ENCODE results near the gene GIMAP4. TPM values are rescaled to one million over a fixed set of nuclear protein-coding genes. Genes with fewer than 3 reads are reported as not detected.

GIMAP4 gene
- total RNA-seq, 2 donors from 2014 or later, result 8.2 to 13.0 TPM

DNA sequence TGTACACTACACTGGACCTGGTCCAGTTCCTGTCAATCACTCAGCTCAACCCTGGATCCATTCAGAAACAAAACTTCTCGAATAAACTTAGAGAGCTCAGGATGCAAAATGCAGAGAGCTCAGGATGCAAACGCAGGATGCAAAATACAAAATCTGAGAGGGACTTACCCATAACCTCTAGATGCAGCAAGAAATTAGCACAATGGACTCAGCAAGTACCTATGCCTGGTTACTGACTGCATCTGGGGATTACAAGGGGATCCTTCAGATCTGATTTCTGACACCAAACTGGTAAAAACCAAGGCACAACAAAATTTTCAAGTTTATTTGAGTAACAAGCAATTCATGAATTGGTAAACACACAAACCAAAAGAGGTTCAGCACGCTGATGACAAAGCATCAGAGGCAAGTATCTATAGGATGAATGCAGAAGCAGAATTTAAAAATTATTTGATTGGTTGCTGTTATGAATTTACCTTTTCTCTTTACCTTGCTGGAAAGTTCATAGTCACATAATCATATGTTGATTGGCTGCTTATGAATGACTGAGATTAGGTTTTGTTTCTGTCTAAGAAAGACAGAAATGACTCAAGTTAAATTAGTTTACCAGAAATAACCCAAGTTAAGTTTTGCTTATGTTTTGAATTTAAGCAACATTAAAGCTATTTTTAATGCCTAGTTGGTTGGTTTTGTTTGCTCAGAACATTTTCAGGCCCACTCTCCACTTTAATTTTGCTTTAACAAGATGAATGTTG lies 53.6 kb downstream of the GIMAP4 start:
- H3K27ac ChIP-seq, result no peak overlapping the region
- WGBS, 2 donors, result 52 to 55% methylated on average over 3 of the region's 3 CpGs
- no peak for DNase-seq
- H3K9me3 ChIP-seq, result no peaks in the 10 kb centered on the region
- no peak for ATAC-seq
- H3K4me1 ChIP-seq, result no peaks in the 10 kb centered on the region
- intact Hi-C loops (cut with DNase I), result no loop called here
- no peak for TF ChIP-seq POLR2A (IDR thresholded peaks at IDR 0.05)
- H3K4me3 ChIP-seq, result no peak overlapping the region
- H3K27me3 ChIP-seq, result no peaks in the 10 kb centered on the region
- H3K36me3 ChIP-seq (replicated peaks in 1 of 2; ENCODE audit: insufficient read depth in 1 of 2, low read depth in 2 of 2), result no peaks in the 10 kb centered on the region

- Histone ChIP-seq H3K9me3 (no peaks in the 10 kb centered on the region), H3K27ac (no peak overlapping the region), H3K36me3 (replicated peaks in 1 of 2; ENCODE audit: insufficient read depth in 1 of 2, low read depth in 2 of 2) (no peaks in the 10 kb centered on the region), H3K4me3 (no peak overlapping the region), H3K4me1 (no peaks in the 10 kb centered on the region), H3K27me3 (no peaks in the 10 kb centered on the region)
- ATAC-seq (no peak), DNase-seq (no peak)
- intact Hi-C loops (cut with DNase I), result no loop called here
- 67 to 73% methylated on average over 1 of the region's 1 CpG for WGBS, 2 donors
- TF ChIP-seq POLR2A (IDR thresholded peaks at IDR 0.05) (no peak), CTCF (IDR thresholded peaks at IDR 0.05) (no peak)
These were observed 54.2 kb downstream of the GIMAP4 start for GRCh38 chr7:150621376-150621775.

Other genes with a start within 250 kb of the GIMAP4 start
- gene LRRC61, start 244.0 kb upstream of the GIMAP4 start, total RNA-seq, result 10 to 100 TPM in 1 of 2 donors, 1 to 10 TPM in 1; 4.9 to 25.2 TPM
- 10 to 100 TPM; 35.5 to 69.9 TPM for gene ACTR3C, start 243.8 kb upstream of the GIMAP4 start, total RNA-seq
- 100 to 1,000 TPM; 245 to 400 TPM for gene RARRES2, start 225.8 kb upstream of the GIMAP4 start, total RNA-seq
- 100 to 1,000 TPM in 1 of 2 donors, 10 to 100 TPM in 1; 77.0 to 117 TPM for gene REPIN1, start 198.6 kb upstream of the GIMAP4 start, total RNA-seq
- 10 to 100 TPM in 1 of 2 donors, 1 to 10 TPM in 1; 6.0 to 10.2 TPM for gene ZNF775, start 188.1 kb upstream of the GIMAP4 start, total RNA-seq
- 1 to 10 TPM in 1 of 2 donors, under 1 TPM in 1; 0.99 to 5.4 TPM for gene GIMAP8, start 116.8 kb upstream of the GIMAP4 start, total RNA-seq
- 1 to 10 TPM; 3.6 to 5.7 TPM for gene GIMAP7, start 52.5 kb upstream of the GIMAP4 start, total RNA-seq
- 10 to 100 TPM in 1 of 2 donors, 1 to 10 TPM in 1; 8.6 to 10.6 TPM for gene GIMAP6, start 65.0 kb downstream of the GIMAP4 start, total RNA-seq
- 1 to 10 TPM in 1 of 2 donors, under 1 TPM in 1; 0.66 to 3.9 TPM for gene GIMAP2, start 118.3 kb downstream of the GIMAP4 start, total RNA-seq
- gene GIMAP1, start 149.2 kb downstream of the GIMAP4 start, total RNA-seq, result 1 to 10 TPM in 1 of 2 donors, under 1 TPM in 1; 0.99 to 3.9 TPM
- 10 to 100 TPM in 1 of 2 donors, 1 to 10 TPM in 1; 5.3 to 11.9 TPM for gene GIMAP5, start 170.0 kb downstream of the GIMAP4 start, total RNA-seq
- gene TMEM176B, start 233.0 kb downstream of the GIMAP4 start, total RNA-seq, result 10 to 100 TPM; 32.9 to 36.3 TPM
- gene TMEM176A, start 233.4 kb downstream of the GIMAP4 start, total RNA-seq, result 10 to 100 TPM in 1 of 2 donors, 1 to 10 TPM in 1; 7.6 to 27.5 TPM

All from body of pancreas (tissue), 4 donors.